Neural progenitor cell (in vitro differentiated cells): ENCODE measurements around the gene PIK3CD.

ENCODE experiments used
- CTCF ChIP-seq: fragments of 200-600 bp; sonication (generic); IDR thresholded peaks from 2 replicates; pipeline ENCODE4 v1.5.1; 2017; ENCODE audit warnings: antibody characterized with exemption, mild to moderate bottlenecking
- EZH2phosphoT487 ChIP-seq: fragments of 200-600 bp; sonication (generic); IDR thresholded peaks from 2 replicates; pipeline ENCODE4 v1.6.1; 2017; ENCODE audit warnings: antibody characterized with exemption

DNA sequence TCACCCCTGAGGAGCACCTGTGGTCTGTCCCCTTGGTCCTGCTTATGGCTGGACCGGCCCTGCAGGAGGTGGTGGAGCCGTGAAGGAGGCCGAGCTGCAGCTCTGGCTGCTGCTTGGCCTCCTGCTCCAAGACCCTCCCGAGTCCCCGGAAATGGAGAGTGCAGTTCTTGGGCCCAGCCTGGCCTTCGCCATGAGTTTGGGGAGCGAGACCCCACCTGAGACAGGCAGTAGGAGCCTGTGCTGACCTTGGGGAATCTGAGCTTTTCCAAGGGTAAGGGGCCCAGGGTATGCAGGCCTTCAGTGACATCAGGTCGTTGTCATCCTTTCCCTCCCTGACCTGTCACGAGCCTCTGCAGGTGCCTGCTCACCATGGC is 48.8 kb upstream of the PIK3CD start:
- TF ChIP-seq EZH2phosphoT487 (no peak), CTCF (no peak)
